H9 (cell line): ENCODE data around the gene IQGAP2. TPM values are rescaled to one million over a fixed set of nuclear protein-coding genes. Genes with fewer than 3 reads are reported as not detected.

Experiments used
- DNase-seq: peaks from one replicate; pipeline ENCODE4 v3.0.0-alpha.2; 2017
- H2AFZ ChIP-seq: one replicate; pipeline ENCODE4 v1.6.1; 2013; ENCODE audit warnings: mild to moderate bottlenecking, low read length, control low read depth, moderate library complexity
- H2AK5ac ChIP-seq: 2 replicates; pipeline ENCODE4 v1.6.1; 2013; ENCODE audit warnings: low read length, control low read depth, mixed read lengths; ENCODE audit not compliant: insufficient read length
- H2BK120ac ChIP-seq: one replicate; pipeline ENCODE4 v1.6.1; 2013; ENCODE audit warnings: low read depth, mild to moderate bottlenecking, low read length, control low read depth, inconsistent platforms; ENCODE audit not compliant: poor library complexity, severe bottlenecking
- H2BK12ac ChIP-seq: 2 replicates; pipeline ENCODE4 v1.6.1; 2013; ENCODE audit warnings: low read length, control low read depth, mixed read lengths, low read depth; ENCODE audit not compliant: insufficient read length
- H2BK15ac ChIP-seq: 2 replicates; pipeline ENCODE4 v1.6.1; 2013; ENCODE audit warnings: low read depth, low read length, control low read depth
- H2BK20ac ChIP-seq: one replicate; pipeline ENCODE4 v1.6.1; 2013; ENCODE audit warnings: low read depth, mild to moderate bottlenecking, low read length, control low read depth, inconsistent platforms; ENCODE audit not compliant: poor library complexity, severe bottlenecking
- H2BK5ac ChIP-seq: 2 replicates; pipeline ENCODE4 v1.6.1; 2013; ENCODE audit warnings: low read length, control low read depth, mixed read lengths; ENCODE audit not compliant: insufficient read length
- H3K14ac ChIP-seq: 2 replicates; pipeline ENCODE4 v1.6.1; 2013; ENCODE audit warnings: low read length, control low read depth; ENCODE audit not compliant: insufficient read depth
- H3K18ac ChIP-seq: 2 replicates; pipeline ENCODE4 v1.6.1; 2013; ENCODE audit warnings: low read depth, mild to moderate bottlenecking, mixed read lengths, low read length, control low read depth; ENCODE audit not compliant: insufficient read length
- H3K23ac ChIP-seq: 2 replicates; pipeline ENCODE4 v1.6.1; 2013; ENCODE audit warnings: low read length, control low read depth, mixed read lengths, low read depth; ENCODE audit not compliant: insufficient read length
- H3K23me2 ChIP-seq: 2 replicates; pipeline ENCODE4 v1.6.1; 2013; ENCODE audit warnings: low read depth, mild to moderate bottlenecking, mixed read lengths, low read length, control low read depth; ENCODE audit not compliant: insufficient read length, poor library complexity, severe bottlenecking
- H3K27ac ChIP-seq: 2 replicates; pipeline ENCODE4 v1.5.1; 2013; ENCODE audit warnings: low read length, control low read depth, mixed read lengths, low read depth; ENCODE audit not compliant: insufficient read length
- H3K27me3 ChIP-seq: 2 replicates; pipeline ENCODE4 v1.6.1; 2013; ENCODE audit warnings: low read length, control low read depth, inconsistent platforms; ENCODE audit not compliant: insufficient read depth
- H3K4ac ChIP-seq: 2 replicates; pipeline ENCODE4 v1.6.1; 2013; ENCODE audit warnings: low read depth, mild to moderate bottlenecking, control low read depth, inconsistent platforms, low read length, moderate library complexity
- H3K4me1 ChIP-seq: 2 replicates; pipeline ENCODE4 v1.6.1; 2013; ENCODE audit warnings: low read length, control low read depth, inconsistent platforms; ENCODE audit not compliant: insufficient read depth
- H3K4me2 ChIP-seq: 2 replicates; pipeline ENCODE4 v1.6.1; 2013; ENCODE audit warnings: low read length, control low read depth, mixed read lengths; ENCODE audit not compliant: insufficient read length, insufficient read depth
- H3K56ac ChIP-seq: 2 replicates; pipeline ENCODE4 v1.6.1; 2013; ENCODE audit warnings: low read depth, mild to moderate bottlenecking, mixed read lengths, low read length, control low read depth; ENCODE audit not compliant: insufficient read length
- H3K79me1 ChIP-seq: 2 replicates; pipeline ENCODE4 v1.6.1; 2013; ENCODE audit warnings: low read depth, mild to moderate bottlenecking, moderate library complexity, low read length, control low read depth, inconsistent platforms; ENCODE audit not compliant: insufficient read depth, poor library complexity, severe bottlenecking
- H3K79me2 ChIP-seq: 2 replicates; pipeline ENCODE4 v1.6.1; 2013; ENCODE audit warnings: low read length, control low read depth, inconsistent platforms; ENCODE audit not compliant: insufficient read depth
- H3K9ac ChIP-seq: 2 replicates; pipeline ENCODE4 v1.6.1; 2013; ENCODE audit warnings: low read length, control low read depth, mixed read lengths; ENCODE audit not compliant: insufficient read length; ENCODE audit errors: extremely low read depth
- H3K9me3 ChIP-seq: one replicate; pipeline ENCODE4 v1.6.1; 2013; ENCODE audit warnings: low read depth, low read length, inconsistent platforms; ENCODE audit not compliant: control insufficient read depth
- H3T11ph ChIP-seq: one replicate; pipeline ENCODE4 v1.6.1; 2013; ENCODE audit warnings: mild to moderate bottlenecking, low read length, control low read depth, inconsistent platforms
- H4K20me1 ChIP-seq: one replicate; pipeline ENCODE4 v1.6.1; 2013; ENCODE audit not compliant: control insufficient read depth, insufficient read length, insufficient read depth
- H4K5ac ChIP-seq: 2 replicates; pipeline ENCODE4 v1.6.1; 2013; ENCODE audit warnings: low read depth, mild to moderate bottlenecking, mixed read lengths, low read length, control low read depth; ENCODE audit not compliant: insufficient read length
- H4K8ac ChIP-seq: replicated peaks from 2 replicates; pipeline ENCODE4 v1.6.1; 2013; ENCODE audit warnings: low read length, control low read depth, mixed read lengths, low read depth; ENCODE audit not compliant: insufficient read length
- H4K91ac ChIP-seq: 2 replicates; pipeline ENCODE4 v1.6.1; 2013; ENCODE audit warnings: low read depth, mild to moderate bottlenecking, moderate library complexity, mixed read lengths, low read length, control low read depth; ENCODE audit not compliant: insufficient read length
- H3K27ac Mint-ChIP-seq, 3 experiments: 2 replicates in 2 of 3; 3 replicates in 1 of 3; pipeline ENCODE4 v1.8.0; 2020 to 2021; ENCODE audit warnings: mixed read lengths in 3 of 3, mild to moderate bottlenecking in 1 of 3, moderate library complexity in 1 of 3
- H3K27me3 Mint-ChIP-seq: 2 replicates; pipeline ENCODE4 v1.8.0; 2021; ENCODE audit warnings: low read depth, mild to moderate bottlenecking, moderate library complexity, mixed read lengths
- H3K36me3 Mint-ChIP-seq, 3 experiments: 2 replicates in 2 of 3; 3 replicates in 1 of 3; pipeline ENCODE4 v1.8.0; 2020 to 2021; ENCODE audit warnings: low read depth in 3 of 3, mixed read lengths in 3 of 3; ENCODE audit not compliant: insufficient read depth in 1 of 3
- H3K4me1 Mint-ChIP-seq, 2 experiments: 2 replicates each; pipeline ENCODE4 v1.8.0; 2020; ENCODE audit warnings: mixed read lengths in 2 of 2
- H3K4me3 Mint-ChIP-seq, 2 experiments: 2 replicates in 1 of 2; 3 replicates in 1 of 2; pipeline ENCODE4 v1.8.0; 2020 to 2021; ENCODE audit warnings: mild to moderate bottlenecking in 2 of 2, mixed read lengths in 2 of 2, moderate library complexity in 1 of 2
- H3K9me3 Mint-ChIP-seq, 2 experiments: 2 replicates in 1 of 2; 3 replicates in 1 of 2; pipeline ENCODE4 v1.8.0; 2020; ENCODE audit warnings: mild to moderate bottlenecking in 2 of 2, mixed read lengths in 2 of 2, moderate library complexity in 1 of 2
- CTCF ChIP-seq: fragments of 200-600 bp; sonication (generic); conservative IDR thresholded peaks from 3 replicates; pipeline ENCODE4 v1.8.0; 2021; ENCODE audit warnings: antibody characterized with exemption, mild to moderate bottlenecking
- WGBS: extraction: QIAGEN DNeasy Blood & Tissue Kit; methylation state at CpG from one replicate; pipeline ENCODE4 v1.1.7; 2013; ENCODE audit warnings: missing lambda C conversion rate, low lambda C conversion rate, mixed read lengths; ENCODE audit not compliant: insufficient read length; ENCODE audit errors: extremely low coverage; 5-methylcytosine and 5-hydroxymethylcytosine counted together
- total RNA-seq: library from RNA; stranded (reverse); gene quantifications from 2 replicates; pipeline ENCODE4 v1.2.1, GENCODE V29; 2021

The IQGAP2 gene
- total RNA-seq, 1 experiment from 2014 or later: 22.5 TPM

GRCh38 chr5:76718381-76718832, 315.3 kb downstream of the IQGAP2 start:
- no peak overlapping the region for H2BK12ac ChIP-seq
- no peak for TF ChIP-seq CTCF
- H3K4ac ChIP-seq: no peak overlapping the region
- no peaks in the 10 kb centered on the region; the same call in 1 of the 2 replicates for H3K79me2 ChIP-seq
- no peaks in the 10 kb centered on the region for H4K20me1 ChIP-seq
- Mint-ChIP-seq H3K4me1 (peaks cover 12 to 16% of the 10 kb centered on the region in 2 experiments), H3K36me3 (peaks cover 3 to 4% (median 4%) of the 10 kb centered on the region in 3 experiments; a peak in 3 of 7 replicates), H3K27ac (no peak overlapping the region), H3K27me3 (peaks cover 27% of the 10 kb centered on the region), H3K4me3 (no peak overlapping the region; a peak in 1 of 5 replicates), H3K9me3 (no peaks in the 10 kb centered on the region; a peak in 1 of 5 replicates)
- no peak overlapping the region for H2BK20ac ChIP-seq
- peaks cover 4% of the 10 kb centered on the region; the same call in 1 of the 2 replicates for H3K4me1 ChIP-seq
- no peak overlapping the region for H2AK5ac ChIP-seq
- H2AFZ ChIP-seq: no peak overlapping the region
- peaks cover 8% of the 10 kb centered on the region for H3K79me1 ChIP-seq
- no peak for DNase-seq
- no peak overlapping the region for H2BK5ac ChIP-seq
- no peak overlapping the region for H3T11ph ChIP-seq
- H4K5ac ChIP-seq: no peak overlapping the region
- no peak overlapping the region for H4K91ac ChIP-seq
- peaks cover 18% of the 10 kb centered on the region for H3K23me2 ChIP-seq
- H3K23ac ChIP-seq: no peak overlapping the region
- WGBS: no CpG with 5 or more reads among the region's 5 CpGs
- H2BK120ac ChIP-seq: no peak overlapping the region
- peak overlapping the region; percentile 80 for H3K4me2 ChIP-seq
- H2BK15ac ChIP-seq: no peak overlapping the region
- no peak overlapping the region for H4K8ac ChIP-seq
- no peak overlapping the region for H3K9ac ChIP-seq
- no peak overlapping the region for H3K18ac ChIP-seq
- H3K27me3 ChIP-seq: peaks cover 2% of the 10 kb centered on the region; the same call in 1 of the 2 replicates
- no peak overlapping the region for H3K56ac ChIP-seq
- no peak overlapping the region for H3K27ac ChIP-seq
- H3K9me3 ChIP-seq: no peaks in the 10 kb centered on the region
- H3K14ac ChIP-seq: no peak overlapping the region
